LNCaP clone FGC (cell line): ENCODE results near the gene BHLHE23.

Experiments
- DNase-seq: peaks from one replicate; pipeline ENCODE4 v3.0.0-alpha.2; 2011; ENCODE audit warnings: low read depth
- H3K4me3 ChIP-seq: 2 replicates; pipeline ENCODE4 v1.5.1; 2011; ENCODE audit warnings: mild to moderate bottlenecking, low read depth, low read length, control low read depth
- CTCF ChIP-seq: IDR thresholded peaks from 2 replicates; pipeline ENCODE4 v1.5.1; 2012; ENCODE audit warnings: mild to moderate bottlenecking; ENCODE audit not compliant: control insufficient read depth, insufficient read depth; ENCODE audit errors: extremely low read depth

BHLHE23 gene

GRCh38 chr20:63005862-63006539 lies 763 bp downstream of the BHLHE23 start:
- DNase-seq, result no peak
- no peak for TF ChIP-seq CTCF
- H3K4me3 ChIP-seq, result no peak overlapping the region

GRCh38 chr20:63005365-63005861 lies 1.4 kb downstream of the BHLHE23 start:
- H3K4me3 ChIP-seq, result no peak overlapping the region
- no peak for DNase-seq
- no peak for TF ChIP-seq CTCF

- TF ChIP-seq CTCF, result no peak
- no peak for DNase-seq
- no peak overlapping the region for H3K4me3 ChIP-seq
These were observed 2.0 kb downstream of the BHLHE23 start for GRCh38 chr20:63004607-63005364.

GRCh38 chr20:63003546-63003945 lies 3.2 kb downstream of the BHLHE23 start:
- DNase-seq, result no peak
- no peak for TF ChIP-seq CTCF
- H3K4me3 ChIP-seq, result no peak overlapping the region

- TF ChIP-seq CTCF, result no peak
- H3K4me3 ChIP-seq, result no peak overlapping the region
- no peak for DNase-seq
These were observed 4.3 kb downstream of the BHLHE23 start for GRCh38 chr20:63002511-63002910.

- TF ChIP-seq CTCF, result no peak
- no peak overlapping the region for H3K4me3 ChIP-seq
- no peak for DNase-seq
These were observed 5.8 kb downstream of the BHLHE23 start for GRCh38 chr20:63000958-63001357.
